Astrocyte (in vitro differentiated cells and primary cell): ENCODE results near the gene FAM131A. TPM values are rescaled to one million over a fixed set of nuclear protein-coding genes. Genes with fewer than 3 reads are reported as not detected.
"Not testable (repeated sequence)": the region's sequence is repeated elsewhere in the genome, so short reads cannot be mapped to it uniquely, and the experiment has no call there.

Experiments used
- DNase-seq: peaks from one replicate; pipeline ENCODE4 v3.0.0-alpha.2; 2010; ENCODE audit warnings: low read depth
- FAIRE-seq: peaks from 2 replicates; lab custom pipeline; 2011; peaks lifted over from hg19 to GRCh38; lab: Jason Lieb, UNC
- H2AFZ ChIP-seq: 2 replicates; pipeline ENCODE4 v1.6.0; 2012; ENCODE audit warnings: low read depth, low read length, inconsistent platforms
- H3K27ac ChIP-seq: 2 replicates; pipeline ENCODE4 v1.5.1; 2011; ENCODE audit warnings: low read depth, low read length, inconsistent platforms
- H3K27me3 ChIP-seq: 2 replicates; pipeline ENCODE4 v1.6.0; 2011; ENCODE audit warnings: low read length, inconsistent platforms; ENCODE audit not compliant: insufficient read depth
- H3K36me3 ChIP-seq: 2 replicates; pipeline ENCODE4 v1.5.1; 2011; ENCODE audit warnings: low read length, inconsistent platforms; ENCODE audit not compliant: insufficient read depth
- H3K4me1 ChIP-seq: 2 replicates; pipeline ENCODE4 v1.5.1; 2011; ENCODE audit warnings: low read length, inconsistent platforms; ENCODE audit not compliant: insufficient read depth
- H3K4me2 ChIP-seq: 2 replicates; pipeline ENCODE4 v1.6.0; 2012; ENCODE audit warnings: low read length, inconsistent platforms
- H3K4me3 ChIP-seq: 2 replicates; pipeline ENCODE4 v1.5.1; 2011; ENCODE audit warnings: low read depth, mild to moderate bottlenecking, low read length, inconsistent platforms; ENCODE audit not compliant: insufficient read depth
- H3K79me2 ChIP-seq: 2 replicates; pipeline ENCODE4 v1.6.0; 2012; ENCODE audit warnings: mild to moderate bottlenecking, low read length, inconsistent platforms; ENCODE audit not compliant: insufficient read depth
- H3K9ac ChIP-seq: 2 replicates; pipeline ENCODE4 v1.6.0; 2012; ENCODE audit warnings: mild to moderate bottlenecking, low read length, inconsistent platforms
- H3K9me3 ChIP-seq: 2 replicates; pipeline ENCODE4 v1.5.1; 2012; ENCODE audit warnings: low read depth, mild to moderate bottlenecking, low read length, inconsistent platforms; ENCODE audit not compliant: insufficient read depth
- H4K20me1 ChIP-seq: 2 replicates; pipeline ENCODE4 v1.6.0; 2012; ENCODE audit warnings: low read length, inconsistent platforms; ENCODE audit not compliant: insufficient read depth
- H3K27ac Mint-ChIP-seq: one replicate; pipeline ENCODE4 v1.8.0; 2021; ENCODE audit warnings: mild to moderate bottlenecking, mixed read lengths; ENCODE audit not compliant: unreplicated experiment
- H3K27me3 Mint-ChIP-seq: one replicate; pipeline ENCODE4 v1.8.0; 2021; ENCODE audit warnings: low read depth, mixed read lengths; ENCODE audit not compliant: unreplicated experiment
- H3K36me3 Mint-ChIP-seq: one replicate; pipeline ENCODE4 v1.8.0; 2021; ENCODE audit warnings: low read depth, mixed read lengths; ENCODE audit not compliant: unreplicated experiment
- H3K4me1 Mint-ChIP-seq: one replicate; pipeline ENCODE4 v1.8.0; 2021; ENCODE audit warnings: low read depth, mixed read lengths; ENCODE audit not compliant: unreplicated experiment
- H3K4me3 Mint-ChIP-seq: one replicate; pipeline ENCODE4 v1.8.0; 2021; ENCODE audit warnings: mild to moderate bottlenecking, moderate library complexity, mixed read lengths; ENCODE audit not compliant: unreplicated experiment
- H3K9me3 Mint-ChIP-seq: one replicate; pipeline ENCODE4 v1.8.0; 2021; ENCODE audit warnings: mild to moderate bottlenecking, mixed read lengths; ENCODE audit not compliant: unreplicated experiment
- CTCF ChIP-seq: IDR thresholded peaks from 2 replicates; pipeline ENCODE4 v1.5.1; 2011; ENCODE audit warnings: low read depth, mild to moderate bottlenecking, inconsistent platforms, low read length, moderate library complexity; ENCODE audit not compliant: insufficient read depth
- EZH2 ChIP-seq: IDR thresholded peaks from 2 replicates; pipeline ENCODE4 v1.6.1; 2012; ENCODE audit warnings: mild to moderate bottlenecking, low read length, inconsistent platforms; ENCODE audit not compliant: insufficient read depth
- total RNA-seq: library from RNA; stranded (reverse); gene quantifications from 2 replicates; pipeline ENCODE4 v1.2.1, GENCODE V29; 2021

The FAM131A gene
- total RNA-seq, 1 donor from 2014 or later: 12.2 TPM

- FAIRE-seq (no peak), DNase-seq (no peak)
- peak overlapping the region; percentile 89 for H3K4me2 ChIP-seq
- Mint-ChIP-seq H3K9me3 (no peaks in the 10 kb centered on the region), H3K4me1 (peaks cover 61% of the 10 kb centered on the region), H3K36me3 (peaks cover 20% of the 10 kb centered on the region), H3K4me3 (peak overlapping the region; percentile 66), H3K27ac (peak overlapping the region; percentile 70), H3K27me3 (no peaks in the 10 kb centered on the region)
- peaks cover 32% of the 10 kb centered on the region for H3K79me2 ChIP-seq
- H3K4me3 ChIP-seq: peak overlapping the region; percentile 47
- H3K4me1 ChIP-seq: peaks cover 70% of the 10 kb centered on the region
- peak overlapping the region; percentile 84 for H3K9ac ChIP-seq
- no peaks in the 10 kb centered on the region for H3K9me3 ChIP-seq
- H3K27me3 ChIP-seq: no peaks in the 10 kb centered on the region
- peak overlapping the region; percentile 78 for H3K27ac ChIP-seq
- peaks cover 50% of the 10 kb centered on the region for H4K20me1 ChIP-seq
- peaks cover 17% of the 10 kb centered on the region for H3K36me3 ChIP-seq
- TF ChIP-seq EZH2 (no peak), CTCF (no peak)
- peak overlapping the region; percentile 54 for H2AFZ ChIP-seq
Observed at GRCh38 chr3:184337981-184338380, 581 bp downstream of the FAM131A start.

- H3K27ac ChIP-seq: peak overlapping the region; percentile 78
- no peak overlapping the region for H3K4me3 Mint-ChIP-seq
Observed at GRCh38 chr3:184338511-184338945, 1.1 kb downstream of the FAM131A start.

GRCh38 chr3:184339001-184339400 lies 1.6 kb downstream of the FAM131A start:
- H3K4me1 ChIP-seq: peaks cover 69% of the 10 kb centered on the region
- no peaks in the 10 kb centered on the region for H3K27me3 ChIP-seq
- peaks cover 6% of the 10 kb centered on the region for H3K36me3 ChIP-seq
- Mint-ChIP-seq H3K9me3 (no peaks in the 10 kb centered on the region), H3K4me1 (peaks cover 57% of the 10 kb centered on the region), H3K27me3 (no peaks in the 10 kb centered on the region), H3K36me3 (peaks cover 17% of the 10 kb centered on the region), H3K4me3 (peak overlapping the region; percentile 65), H3K27ac (peak overlapping the region; percentile 81)
- peak overlapping the region; percentile 89 for H3K4me2 ChIP-seq
- FAIRE-seq (no peak), DNase-seq (no peak)
- H3K4me3 ChIP-seq: peak overlapping the region; percentile 47
- peak overlapping the region; percentile 54 for H2AFZ ChIP-seq
- peak overlapping the region; percentile 60 for H3K27ac ChIP-seq
- H3K9me3 ChIP-seq: no peaks in the 10 kb centered on the region
- H4K20me1 ChIP-seq: peaks cover 48% of the 10 kb centered on the region
- TF ChIP-seq EZH2 (no peak), CTCF (no peak)
- H3K9ac ChIP-seq: peak overlapping the region; percentile 84
- peaks cover 21% of the 10 kb centered on the region for H3K79me2 ChIP-seq

More at GRCh38 chr3:184338511-184338945, 1.1 kb downstream of the FAM131A start:
- Histone ChIP-seq H2AFZ (peak overlapping the region; percentile 54), H3K4me2 (peak overlapping the region; percentile 89), H3K27me3 (no peaks in the 10 kb centered on the region), H3K4me3 (peak overlapping the region; percentile 47), H3K4me1 (peaks cover 71% of the 10 kb centered on the region), H3K9ac (peak overlapping the region; percentile 84), H3K79me2 (peaks cover 26% of the 10 kb centered on the region), H3K9me3 (no peaks in the 10 kb centered on the region), H4K20me1 (peaks cover 50% of the 10 kb centered on the region), H3K36me3 (peaks cover 11% of the 10 kb centered on the region)
- peaks cover 17% of the 10 kb centered on the region for H3K36me3 Mint-ChIP-seq
- H3K9me3 Mint-ChIP-seq: no peaks in the 10 kb centered on the region
- FAIRE-seq (no peak), DNase-seq (peak; percentile 75)
- no peaks in the 10 kb centered on the region for H3K27me3 Mint-ChIP-seq
- H3K4me1 Mint-ChIP-seq: peaks cover 60% of the 10 kb centered on the region
- peak overlapping the region; percentile 81 for H3K27ac Mint-ChIP-seq
- TF ChIP-seq EZH2: no peak

- peaks cover 21% of the 10 kb centered on the region for H3K79me2 ChIP-seq
- H2AFZ ChIP-seq, FAIRE-seq, H3K9me3 Mint-ChIP-seq, H3K4me3 Mint-ChIP-seq, H3K9me3 ChIP-seq, H3K9ac ChIP-seq, H3K27me3 ChIP-seq, H3K4me3 ChIP-seq, H3K36me3 ChIP-seq, DNase-seq, H3K27me3 Mint-ChIP-seq, H3K27ac ChIP-seq, H3K4me2 ChIP-seq, H3K27ac Mint-ChIP-seq: not testable (repeated sequence)
- H4K20me1 ChIP-seq: peaks cover 43% of the 10 kb centered on the region
- peaks cover 63% of the 10 kb centered on the region for H3K4me1 ChIP-seq
- peaks cover 15% of the 10 kb centered on the region for H3K36me3 Mint-ChIP-seq
- peaks cover 52% of the 10 kb centered on the region for H3K4me1 Mint-ChIP-seq
Observed at GRCh38 chr3:184339451-184340135, 2.2 kb downstream of the FAM131A start.
